Sigmoid colon (tissue), 7 donors: ENCODE measurements around the gene MMP3. TPM values are rescaled to one million over a fixed set of nuclear protein-coding genes. Genes with fewer than 3 reads are reported as not detected.
A peak's percentile ranks its signal among the peaks of the same experiment; 100 is the strongest.

Experiments used
- DNase-seq: peaks from one replicate; pipeline ENCODE4 v3.0.0-alpha.2; 2019
- H3K27ac ChIP-seq, 4 donors: fragments of 200-600 bp; sonication (generic); one replicate each; pipeline ENCODE4 v1.5.1; 2016 to 2019; ENCODE audit warnings: mild to moderate bottlenecking in 1 of 4
- H3K27me3 ChIP-seq, 3 donors: fragments of 200-600 bp; sonication (generic); one replicate each; pipeline ENCODE4 v1.5.1; 2019; ENCODE audit warnings: mild to moderate bottlenecking in 1 of 3
- H3K36me3 ChIP-seq, 4 donors: fragments of 200-600 bp; sonication (generic); one replicate each; pipeline ENCODE4 v1.5.1; 2016 to 2019
- H3K4me1 ChIP-seq, 4 donors: fragments of 200-600 bp; sonication (generic); one replicate each; pipeline ENCODE4 v1.5.1; 2017 to 2019
- H3K4me3 ChIP-seq, 4 donors: fragments of 200-600 bp; sonication (generic); one replicate each; pipeline ENCODE4 v1.5.1; 2017 to 2019; ENCODE audit warnings: mild to moderate bottlenecking in 2 of 4, moderate library complexity in 1 of 4
- H3K9me3 ChIP-seq, 4 donors: fragments of 200-600 bp in 3 of 4; sonication (generic) in 3 of 4; one replicate each; pipeline versions ENCODE4 v1.5.1 to v1.6.1; 2013 to 2019
- CTCF ChIP-seq, 4 experiments: fragments of 450-650 bp in 3 of 4; fragments of 200-600 bp in 1 of 4; IDR thresholded peaks; one replicate each; pipeline ENCODE4 v1.5.1; 2016 to 2019; ENCODE audit warnings: antibody characterized with exemption in 4 of 4, mild to moderate bottlenecking in 3 of 4, moderate library complexity in 2 of 4
- EP300 ChIP-seq, 4 donors: sonication (generic); formaldehyde crosslinking; IDR thresholded peaks; one replicate each; pipeline ENCODE4 v1.6.1; 2017; ENCODE audit warnings: antibody characterized with exemption in 4 of 4
- POLR2A ChIP-seq, 2 donors: fragments of 450-650 bp; IDR thresholded peaks; one replicate each; pipeline ENCODE4 v1.6.1; 2016; ENCODE audit warnings: antibody characterized with exemption in 2 of 2, mild to moderate bottlenecking in 2 of 2, moderate library complexity in 2 of 2
- POLR2AphosphoS5 ChIP-seq, 4 donors: sonication (generic); formaldehyde crosslinking; IDR thresholded peaks; one replicate each; pipeline ENCODE4 v1.6.1; 2017; ENCODE audit warnings: antibody characterized with exemption in 4 of 4
- WGBS, 2 donors: extraction: QIAGEN DNeasy Blood & Tissue Kit; methylation state at CpG; one replicate each; pipeline ENCODE4 v1.1.7; 2013; 5-methylcytosine and 5-hydroxymethylcytosine counted together
- intact Hi-C: fragments of 100-400 bp; cut with DNase I; formaldehyde crosslinking; loops from one replicate; pipeline ENCODE4 v1.15.1; 2023
- polyA plus RNA-seq, 3 donors: library from polyadenylated mRNA; stranded (reverse); fragments of 200-250 nt; gene quantifications; one replicate each; pipeline ENCODE4 v1.2.3, GENCODE V29; 2013
- total RNA-seq, 4 donors: library from RNA; depleted of rRNA; stranded (reverse); fragments of >200 nt; gene quantifications; one replicate each; pipeline ENCODE4 v1.1.0, GENCODE V29; 2016
- donor health status: healthy with polysubstance abuse.
- donor health status: Bipolar disorder and iron deficiency.
- donor health status: healthy.

The MMP3 gene
- total and polyA plus RNA-seq, 7 donors: 0.36 to 28.5 (median 2.8) TPM; not detected in 2

- TF ChIP-seq POLR2A (IDR thresholded peaks at IDR 0.05): no peak
- TF ChIP-seq POLR2AphosphoS5 (IDR thresholded peaks at IDR 0.05): no peak
- TF ChIP-seq EP300 (IDR thresholded peaks at IDR 0.05): no peak
- TF ChIP-seq CTCF (IDR thresholded peaks at IDR 0.05): no peak
- no peaks in the 10 kb centered on the region for H3K9me3 ChIP-seq
- no peaks in the 10 kb centered on the region for H3K27me3 ChIP-seq
- no peaks in the 10 kb centered on the region for H3K4me1 ChIP-seq
- peak; percentile 70 for DNase-seq
- 75 to 89% methylated on average over 4 of the region's 4 CpGs for WGBS, 2 donors
- peak overlapping the region in 2 of 4 donors; percentile 13 to 40 for H3K27ac ChIP-seq
- intact Hi-C loops: no loop called here
- H3K4me3 ChIP-seq: no peak overlapping the region
- no peaks in the 10 kb centered on the region for H3K36me3 ChIP-seq
Observed at GRCh38 chr11:102800767-102801166, 42.6 kb downstream of the MMP3 start.

GRCh38 chr11:102799681-102800340 lies 43.6 kb downstream of the MMP3 start:
- TF ChIP-seq POLR2AphosphoS5 (IDR thresholded peaks at IDR 0.05) (no peak), EP300 (IDR thresholded peaks at IDR 0.05) (no peak), POLR2A (IDR thresholded peaks at IDR 0.05) (no peak), CTCF (IDR thresholded peaks at IDR 0.05) (no peak)
- peak overlapping the region in 2 of 4 donors; percentile 38 to 40 for H3K27ac ChIP-seq
- H3K4me3 ChIP-seq: no peak overlapping the region
- H3K9me3 ChIP-seq: no peaks in the 10 kb centered on the region
- WGBS, 2 donors: 78 to 80% methylated on average over 6 of the region's 6 CpGs
- DNase-seq: no peak
- H3K27me3 ChIP-seq: no peaks in the 10 kb centered on the region
- H3K36me3 ChIP-seq: no peaks in the 10 kb centered on the region
- intact Hi-C loops: no loop called here
- no peaks in the 10 kb centered on the region for H3K4me1 ChIP-seq

- 87 to 90% methylated on average over 7 of the region's 7 CpGs for WGBS, 2 donors
- Histone ChIP-seq H3K27ac (no peak within 1 kb of the TSS), H3K4me1 (no peaks in the 10 kb centered on the region), H3K27me3 (no peaks in the 10 kb centered on the region), H3K36me3 (no peaks in the 10 kb centered on the region), H3K9me3 (no peaks in the 10 kb centered on the region), H3K4me3 (no peak within 1 kb of the TSS)
- intact Hi-C loops: no loop called here
- TF ChIP-seq CTCF (IDR thresholded peaks at IDR 0.05): no peak
- TF ChIP-seq EP300 (IDR thresholded peaks at IDR 0.05): no peak
- TF ChIP-seq POLR2A (IDR thresholded peaks at IDR 0.05): no peak
- TF ChIP-seq POLR2AphosphoS5 (IDR thresholded peaks at IDR 0.05): no peak
- no peak for DNase-seq
Observed at GRCh38 chr11:102798012-102798746, 45.2 kb downstream of the MMP3 start, which contains the start of gene MMP1. Gene MMP1 (minus strand): TSS chr11:102798160. CDS start chr11:102798092, 68 bp downstream.

- intact Hi-C loops: no loop called here
- DNase-seq: no peak
- no peak for TF ChIP-seq CTCF (IDR thresholded peaks at IDR 0.05)
- TF ChIP-seq POLR2A (IDR thresholded peaks at IDR 0.05): no peak
- no peak for TF ChIP-seq EP300 (IDR thresholded peaks at IDR 0.05)
- no peak for TF ChIP-seq POLR2AphosphoS5 (IDR thresholded peaks at IDR 0.05)
- Histone ChIP-seq H3K27ac (no peak overlapping the region), H3K36me3 (no peaks in the 10 kb centered on the region), H3K9me3 (no peaks in the 10 kb centered on the region), H3K27me3 (no peaks in the 10 kb centered on the region), H3K4me1 (no peaks in the 10 kb centered on the region), H3K4me3 (no peak overlapping the region)
Observed at GRCh38 chr11:102794382-102794781, 49.0 kb downstream of the MMP3 start.
